Spleen (tissue), 7 donors: Measurements from ENCODE around the gene TIMP1.

Experiments used
- CTCF ChIP-seq, 11 experiments: fragments of 200-600 bp in 7 of 11; fragments of 450-650 bp in 4 of 11; sonication (generic) in 4 of 11; IDR thresholded peaks in 8 of 11; conservative IDR thresholded peaks in 3 of 11; 1 replicate in 7 of 11; 2 replicates in 4 of 11; pipeline versions ENCODE4 v1.4.0 to v1.8.0; 2016 to 2021; ENCODE audit warnings: antibody characterized with exemption in 11 of 11, inconsistent platforms in 4 of 11, mild to moderate bottlenecking in 1 of 11
- POLR2A ChIP-seq, 3 donors: fragments of 450-650 bp; IDR thresholded peaks; one replicate each; pipeline ENCODE4 v1.5.1; 2017; ENCODE audit warnings: antibody characterized with exemption in 3 of 3, mild to moderate bottlenecking in 1 of 3
- donor health status: DM: no; HTN: no; CAD: no; lungs with moderate emphysema.
- donor health status: DM: no; HTN: no; CAD: no.
- donor health status: DM: no; HTN: no; CAD: no.

GRCh38 chrX:47578692-47579091 is 3.5 kb upstream of the TIMP1 start:
- TF ChIP-seq CTCF (IDR thresholded peaks at IDR 0.05 in 8 of 11, conservative IDR thresholded peaks at IDR 0.05 in 3 of 11) (no peak), POLR2A (IDR thresholded peaks at IDR 0.05) (no peak)
